GM19043 (cell line): ENCODE data around the gene DPP6.

Source experiments
- ATAC-seq: cut with Tn5 transposase; IDR thresholded peaks from one replicate; pipeline ENCODE4 v1.9.1; 2021; ENCODE audit warnings: low read depth; ENCODE audit not compliant: unreplicated experiment

The DPP6 gene

DNA sequence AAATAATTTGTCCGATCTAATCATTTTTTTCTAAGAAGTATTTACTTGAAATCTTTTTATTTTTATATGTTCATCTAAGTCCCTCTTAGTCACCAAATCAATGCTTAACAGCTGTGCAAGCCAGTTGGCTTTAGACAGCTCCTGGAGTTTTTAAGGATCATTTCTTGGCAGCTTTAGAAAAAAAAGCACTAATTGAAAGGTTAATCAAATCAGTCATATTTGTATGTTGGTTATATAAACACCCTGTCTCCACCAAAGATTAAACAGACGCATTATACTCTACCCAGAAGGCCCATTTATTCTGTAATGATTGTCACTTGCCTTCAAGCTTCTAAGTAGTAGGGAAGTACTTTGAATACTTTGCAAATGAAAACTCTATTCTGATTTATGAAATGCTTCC is 890.5 kb downstream of the DPP6 start:
- ATAC-seq, result no peak
